ENCODE measurements around the gene ZNF540. TPM values are rescaled to one million over a fixed set of nuclear protein-coding genes. Genes with fewer than 3 reads are reported as not detected.
A peak's percentile ranks its signal among the peaks of the same experiment; 100 is the strongest.

Gene ZNF540
- total RNA-seq, 5 donors from 2014 or later (not counting 1 experiment from before 2014, with no cell fraction given), result 11.7 to 14.7 (median 13.8) TPM

DNA sequence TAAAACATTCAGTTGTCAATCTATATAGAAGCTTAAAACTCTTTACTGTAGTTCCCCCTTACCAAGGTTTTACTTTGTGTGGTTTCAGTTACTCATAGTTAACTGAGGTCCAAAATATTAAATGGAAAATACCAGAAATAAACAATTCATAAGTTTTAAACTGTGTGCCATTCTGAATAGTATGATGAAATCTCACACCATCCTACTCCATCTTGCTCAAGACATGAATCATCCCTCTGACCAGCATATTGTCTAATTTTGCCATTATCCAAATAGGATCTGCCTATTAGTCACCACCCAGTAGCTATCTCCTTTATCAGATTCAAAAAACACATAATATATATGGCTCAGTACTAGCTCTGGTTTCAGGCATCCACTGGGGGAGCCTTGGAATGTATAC, 22.5 kb upstream of the ZNF540 start:
- no peak for ATAC-seq (replicated peaks in 1 of 4)
- H3K4me1 Mint-ChIP-seq, result no peaks in the 10 kb centered on the region
- no peaks in the 10 kb centered on the region for H3K27me3 Mint-ChIP-seq
- H3K4me1 ChIP-seq (ENCODE audit: control insufficient read depth in 1 of 2, extremely low read depth in 1 of 2, insufficient read depth in 2 of 2, low read length in 2 of 2), result no peaks in the 10 kb centered on the region
- no peak overlapping the region for H3K27ac Mint-ChIP-seq
- POLR2A ChIA-PET, result interaction anchor here in 1 of 2 donors (0.6 kb wide), 1 partner anchor 107 kb away, joined by 3 read pairs; no protein-coding TSS in a partner anchor
- H3K9me3 ChIP-seq, result peaks cover 34% of the 10 kb centered on the region
- CTCF ChIA-PET, result no interaction called here
- H3K4me3 Mint-ChIP-seq, result no peak overlapping the region
- peaks cover 67% of the 10 kb centered on the region for H3K36me3 Mint-ChIP-seq
- H3K27ac ChIP-seq (ENCODE audit: low read length), result no peak overlapping the region
- peaks cover 38 to 63% (median 58%) of the 10 kb centered on the region in 3 donors for H3K9me3 Mint-ChIP-seq
- peaks cover 0 to 5% of the 10 kb centered on the region in 2 donors for H3K36me3 ChIP-seq (ENCODE audit: control insufficient read depth in 2 of 2, extremely low read depth in 1 of 2, insufficient read depth in 1 of 2, low read length in 1 of 2)
- H3K4me3 ChIP-seq (ENCODE audit: control insufficient read depth in 1 of 2, extremely low read depth in 1 of 2, low read length in 1 of 2), result no peak overlapping the region
- H3K27me3 ChIP-seq (replicated peaks in 1 of 2; ENCODE audit: control insufficient read depth in 2 of 2, extremely low read depth in 1 of 2, insufficient read depth in 2 of 2, low read length in 1 of 2), result no peaks in the 10 kb centered on the region
- DNase-seq, result no peak

DNA sequence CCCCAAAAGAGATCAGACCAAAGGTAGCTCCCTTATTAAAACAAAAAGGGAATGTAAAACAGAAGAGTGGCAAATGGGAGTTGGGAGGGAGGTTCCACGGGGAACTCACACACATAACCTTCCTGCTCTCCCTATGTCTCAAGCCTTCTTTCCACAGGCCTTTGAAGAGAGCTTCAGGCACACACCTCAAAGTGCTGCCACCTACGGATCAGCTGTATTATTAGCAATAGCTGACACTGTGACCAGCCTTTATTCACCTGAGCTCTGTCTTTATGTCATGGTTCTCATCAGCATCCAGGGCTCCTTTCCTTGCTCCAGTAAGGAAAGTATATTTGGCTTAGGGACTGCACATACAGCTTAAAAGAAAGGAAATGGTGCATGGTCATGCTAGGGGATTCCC, 11.3 kb upstream of the ZNF540 start:
- Mint-ChIP-seq H3K4me3 (no peak overlapping the region), H3K4me1 (peaks cover 0 to 5% (median 0%) of the 10 kb centered on the region in 3 donors), H3K9me3 (peaks cover 25 to 57% (median 44%) of the 10 kb centered on the region in 3 donors), H3K36me3 (peaks cover 35% of the 10 kb centered on the region), H3K27me3 (no peaks in the 10 kb centered on the region), H3K27ac (no peak overlapping the region)
- peaks cover 15 to 59% of the 10 kb centered on the region in 2 donors for H3K36me3 ChIP-seq (ENCODE audit: control insufficient read depth in 2 of 2, extremely low read depth in 1 of 2, insufficient read depth in 1 of 2, low read length in 1 of 2)
- no peak overlapping the region for H3K4me3 ChIP-seq (ENCODE audit: control insufficient read depth in 1 of 2, extremely low read depth in 1 of 2, low read length in 1 of 2)
- no peaks in the 10 kb centered on the region for H3K27me3 ChIP-seq (replicated peaks in 1 of 2; ENCODE audit: control insufficient read depth in 2 of 2, extremely low read depth in 1 of 2, insufficient read depth in 2 of 2, low read length in 1 of 2)
- ChIA-PET CTCF (interaction anchor here in 1 of 2 donors (0.6 kb wide), 1 partner anchor 736 kb away, joined by 4 read pairs; no protein-coding TSS in a partner anchor), POLR2A (interaction anchor here in 1 of 2 donors (0.7 kb wide), 1 partner anchor 12 kb away, joined by 3 read pairs; no protein-coding TSS in a partner anchor)
- DNase-seq (no peak), ATAC-seq (replicated peaks in 1 of 4) (no peak)
- H3K9me3 ChIP-seq, result peaks cover 31% of the 10 kb centered on the region
- no CpG with 5 or more reads among the region's 2 CpGs for WGBS (ENCODE audit: insufficient coverage)
- H3K27ac ChIP-seq (ENCODE audit: low read length), result no peak overlapping the region
- no peaks in the 10 kb centered on the region for H3K4me1 ChIP-seq (ENCODE audit: control insufficient read depth in 1 of 2, extremely low read depth in 1 of 2, insufficient read depth in 2 of 2, low read length in 2 of 2)

DNA sequence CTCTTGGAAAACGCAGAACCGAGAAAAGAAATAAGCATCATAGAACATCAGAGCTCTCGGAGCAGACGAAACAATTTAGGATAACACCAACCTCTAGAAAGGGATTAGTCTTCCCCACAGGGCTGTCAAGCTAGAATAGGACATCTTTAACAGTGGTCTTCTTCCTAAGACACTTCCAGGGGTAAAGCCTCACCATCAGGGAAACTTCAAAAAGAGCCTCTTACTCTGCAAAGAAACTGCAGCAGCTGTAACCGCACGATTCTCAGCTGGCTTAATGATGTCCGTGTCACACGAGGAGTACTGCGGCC, 726 bp upstream of the ZNF540 start:
- Mint-ChIP-seq H3K4me1 (peaks cover 37 to 45% (median 41%) of the 10 kb centered on the region in 3 donors), H3K27me3 (no peaks in the 10 kb centered on the region), H3K27ac (peak overlapping the region; percentile 94 to 99), H3K9me3 (peaks cover 10 to 23% (median 18%) of the 10 kb centered on the region in 3 donors), H3K36me3 (peaks cover 49% of the 10 kb centered on the region), H3K4me3 (peak overlapping the region; percentile 91 to 99 (median 98))
- CTCF ChIA-PET, result interaction anchor here in 1 of 2 donors (0.5 to 1.3 kb wide), 3 partner anchors 127 to 380 kb away, joined by 3 to 5 read pairs (median 4); partner anchors contain the start of genes ZNF569 and ZNF573
- Histone ChIP-seq H3K27me3 (replicated peaks in 1 of 2; ENCODE audit: control insufficient read depth in 2 of 2, extremely low read depth in 1 of 2, insufficient read depth in 2 of 2, low read length in 1 of 2) (no peaks in the 10 kb centered on the region), H3K27ac (ENCODE audit: low read length) (peak overlapping the region; percentile 99), H3K36me3 (ENCODE audit: control insufficient read depth in 2 of 2, extremely low read depth in 1 of 2, insufficient read depth in 1 of 2, low read length in 1 of 2) (peaks cover 0 to 14% of the 10 kb centered on the region in 2 donors), H3K4me3 (ENCODE audit: control insufficient read depth in 1 of 2, extremely low read depth in 1 of 2, low read length in 1 of 2) (peak overlapping the region; percentile 82 to 90), H3K9me3 (no peaks in the 10 kb centered on the region), H3K4me1 (ENCODE audit: control insufficient read depth in 1 of 2, extremely low read depth in 1 of 2, insufficient read depth in 2 of 2, low read length in 2 of 2) (peaks cover 6 to 16% of the 10 kb centered on the region in 2 experiments)
- peak in 1 of 4 experiments; percentile 50 for ATAC-seq (replicated peaks in 1 of 4)
- WGBS (ENCODE audit: insufficient coverage), result 0% methylated on average over 6 of the region's 9 CpGs
- POLR2A ChIA-PET, result interaction anchor here in 1 of 2 donors (1.0 to 1.8 kb wide), 4 partner anchors 87 to 223 kb away, joined by 4 to 9 read pairs (median 6); partner anchors contain the start of genes ZNF527, ZNF570 and ZNF793
- peak in 4 of 35 experiments; percentile 35 to 61 (median 52) for DNase-seq

DNA sequence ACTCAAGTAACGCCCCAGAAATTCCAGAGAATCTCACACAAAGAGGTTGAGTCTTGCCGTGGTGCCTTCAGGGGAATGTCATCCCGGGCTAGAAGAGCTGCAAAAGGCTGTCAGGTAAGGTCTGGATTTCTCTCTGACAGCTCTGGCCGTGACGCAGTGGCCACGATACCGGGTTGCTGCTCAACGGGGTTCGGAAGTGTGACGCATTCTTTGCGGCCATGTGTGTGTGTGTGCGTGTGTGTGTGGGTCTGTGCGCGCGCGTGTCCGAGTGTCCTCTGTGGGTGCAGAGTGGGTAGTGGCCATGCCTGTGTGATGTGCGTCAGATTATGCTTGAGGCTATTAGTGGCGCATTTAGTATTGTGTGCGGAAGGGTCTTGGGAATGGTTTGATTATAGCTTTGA, 306 bp downstream of the ZNF540 start:
- H3K4me1 ChIP-seq (ENCODE audit: control insufficient read depth in 1 of 2, extremely low read depth in 1 of 2, insufficient read depth in 2 of 2, low read length in 2 of 2), result peaks cover 6 to 16% of the 10 kb centered on the region in 2 experiments
- H3K36me3 ChIP-seq (ENCODE audit: control insufficient read depth in 2 of 2, extremely low read depth in 1 of 2, insufficient read depth in 1 of 2, low read length in 1 of 2), result peaks cover 0 to 22% of the 10 kb centered on the region in 2 donors
- ChIA-PET CTCF (interaction anchor here in 1 of 2 donors (0.8 to 1.3 kb wide), 5 partner anchors 88 to 745 kb away, joined by 3 to 9 read pairs (median 3); partner anchors contain the start of genes ZNF569, ZNF573 and ZNF793), POLR2A (interaction anchor here (0.6 to 1.8 kb wide), 13 partner anchors 12 to 744 kb away, joined by 3 to 9 read pairs (median 4); partner anchors contain the start of genes ZNF345 (in 1 of the 2), ZNF527 (in 1 of the 2), ZNF569 (in 1 of the 2) and ZNF570 (in 1 of the 2))
- Mint-ChIP-seq H3K4me3 (peak overlapping the region; percentile 91 to 99 (median 98)), H3K27me3 (no peaks in the 10 kb centered on the region), H3K9me3 (peaks cover 10 to 24% (median 13%) of the 10 kb centered on the region in 3 donors), H3K4me1 (peaks cover 37 to 45% (median 41%) of the 10 kb centered on the region in 3 donors), H3K27ac (peak overlapping the region; percentile 94 to 99), H3K36me3 (peaks cover 54% of the 10 kb centered on the region)
- H3K4me3 ChIP-seq (ENCODE audit: control insufficient read depth in 1 of 2, extremely low read depth in 1 of 2, low read length in 1 of 2), result peak overlapping the region; percentile 82 to 90
- ATAC-seq (replicated peaks in 1 of 4) (peak; percentile 43 to 50 (median 47)), DNase-seq (peak in 33 of 35 experiments; percentile 42 to 75 (median 60))
- no peaks in the 10 kb centered on the region for H3K9me3 ChIP-seq
- H3K27ac ChIP-seq (ENCODE audit: low read length), result peak overlapping the region; percentile 99
- 2% methylated on average over 19 of the region's 20 CpGs for WGBS (ENCODE audit: insufficient coverage)
- H3K27me3 ChIP-seq (replicated peaks in 1 of 2; ENCODE audit: control insufficient read depth in 2 of 2, extremely low read depth in 1 of 2, insufficient read depth in 2 of 2, low read length in 1 of 2), result no peaks in the 10 kb centered on the region

DNA sequence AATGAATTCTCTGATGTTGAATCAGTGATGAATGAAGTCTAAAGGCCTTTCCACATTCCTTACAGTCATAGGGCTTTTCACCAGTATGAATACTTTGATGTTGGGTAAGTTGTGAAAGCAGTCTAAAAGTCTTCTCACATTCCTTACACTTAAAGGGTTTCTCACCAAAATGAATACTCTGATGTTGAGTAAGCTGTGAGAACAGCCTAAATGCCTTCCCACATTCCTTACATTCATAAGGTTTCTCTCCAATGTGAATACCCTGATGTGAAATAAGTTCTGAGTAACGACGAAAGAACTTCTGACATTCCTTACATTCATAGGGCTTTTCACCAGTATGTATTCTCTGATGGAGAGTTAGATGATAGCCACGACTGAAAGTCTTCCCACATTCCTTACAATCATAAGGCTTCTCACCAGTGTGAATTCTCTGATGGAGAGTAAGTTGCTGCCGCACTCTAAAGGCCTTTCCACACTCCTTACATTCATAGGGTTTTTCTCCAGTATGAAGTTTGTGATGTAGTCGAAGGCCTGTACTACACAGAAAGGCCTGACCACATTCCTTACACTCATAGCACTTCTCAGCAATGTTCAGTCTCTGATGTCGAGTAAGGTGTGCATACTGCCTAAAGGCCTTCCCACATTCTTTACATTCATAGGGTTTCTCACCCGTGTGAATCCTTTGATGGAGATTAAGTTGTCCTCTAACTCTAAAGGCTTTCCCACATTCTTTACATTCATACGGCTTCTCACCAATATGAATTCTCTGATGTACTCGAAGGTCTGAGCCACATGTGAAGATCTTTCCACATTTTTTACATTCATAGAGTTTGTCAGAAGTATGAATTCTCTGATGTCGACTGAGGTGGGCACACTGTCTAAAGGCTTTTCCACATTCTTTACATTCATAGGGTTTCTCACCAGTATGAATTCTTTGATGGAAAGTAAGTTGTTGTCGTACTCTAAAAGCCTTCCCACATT, 40.7 kb downstream of the ZNF540 start:
- Histone ChIP-seq H3K4me3 (ENCODE audit: control insufficient read depth in 1 of 2, extremely low read depth in 1 of 2, low read length in 1 of 2) (peak overlapping the region in 1 of 2 donors; percentile 23), H3K9me3 (peaks cover 32% of the 10 kb centered on the region), H3K27ac (ENCODE audit: low read length) (no peak overlapping the region), H3K36me3 (ENCODE audit: control insufficient read depth in 2 of 2, extremely low read depth in 1 of 2, insufficient read depth in 1 of 2, low read length in 1 of 2) (peaks cover 10% of the 10 kb centered on the region in 2 donors), H3K27me3 (replicated peaks in 1 of 2; ENCODE audit: control insufficient read depth in 2 of 2, extremely low read depth in 1 of 2, insufficient read depth in 2 of 2, low read length in 1 of 2) (no peaks in the 10 kb centered on the region), H3K4me1 (ENCODE audit: control insufficient read depth in 1 of 2, extremely low read depth in 1 of 2, insufficient read depth in 2 of 2, low read length in 2 of 2) (no peaks in the 10 kb centered on the region)
- ATAC-seq (replicated peaks in 1 of 4), result no peak
- WGBS (ENCODE audit: insufficient coverage), result no CpG with 5 or more reads among the region's 11 CpGs
- CTCF ChIA-PET, result interaction anchor here in 1 of 2 donors (0.7 kb wide), 1 partner anchor 717 kb away, joined by 7 read pairs; no protein-coding TSS in a partner anchor
- Mint-ChIP-seq H3K9me3 (peaks cover 22 to 47% (median 45%) of the 10 kb centered on the region in 3 donors), H3K27me3 (no peaks in the 10 kb centered on the region), H3K36me3 (peaks cover 53% of the 10 kb centered on the region), H3K4me3 (no peak overlapping the region), H3K27ac (no peak overlapping the region), H3K4me1 (no peaks in the 10 kb centered on the region)
- no peak for DNase-seq
- POLR2A ChIA-PET, result no interaction called here

DNA sequence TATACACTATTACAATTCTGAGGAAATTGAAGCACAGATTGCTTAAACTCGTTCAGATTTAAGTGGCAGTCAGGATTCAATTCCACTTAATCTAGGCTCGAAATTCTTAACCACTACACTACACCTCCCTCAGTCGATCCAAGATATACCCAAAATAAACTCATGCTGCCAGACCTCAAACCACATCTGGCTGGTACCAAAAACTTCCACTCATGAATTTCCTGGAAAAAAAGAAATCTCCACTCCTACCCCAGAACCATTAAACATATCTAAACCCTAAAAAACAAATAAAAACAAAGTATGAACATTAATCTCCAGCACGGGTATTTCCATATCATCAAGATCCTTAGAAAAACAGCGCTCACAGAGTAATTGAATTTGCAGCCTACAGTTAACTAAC, 59.4 kb downstream of the ZNF540 start:
- no peaks in the 10 kb centered on the region for H3K27me3 ChIP-seq (replicated peaks in 1 of 2; ENCODE audit: control insufficient read depth in 2 of 2, extremely low read depth in 1 of 2, insufficient read depth in 2 of 2, low read length in 1 of 2)
- H3K4me1 ChIP-seq (ENCODE audit: control insufficient read depth in 1 of 2, extremely low read depth in 1 of 2, insufficient read depth in 2 of 2, low read length in 2 of 2), result peaks cover 11 to 16% of the 10 kb centered on the region in 2 experiments
- 17% methylated on average over 3 of the region's 5 CpGs for WGBS (ENCODE audit: insufficient coverage)
- H3K4me3 Mint-ChIP-seq, result peak overlapping the region; percentile 94 to 97 (median 94)
- H3K27ac Mint-ChIP-seq, result peak overlapping the region; percentile 94 to 95
- no peaks in the 10 kb centered on the region for H3K9me3 ChIP-seq
- H3K27me3 Mint-ChIP-seq, result no peaks in the 10 kb centered on the region
- H3K4me3 ChIP-seq (ENCODE audit: control insufficient read depth in 1 of 2, extremely low read depth in 1 of 2, low read length in 1 of 2), result peak overlapping the region; percentile 70 to 95
- ChIA-PET CTCF (interaction anchor here in 1 of 2 donors (0.7 to 0.9 kb wide), 2 partner anchors 17 to 41 kb away, joined by 3 read pairs; no protein-coding TSS in a partner anchor), POLR2A (no interaction called here)
- DNase-seq, result no peak
- H3K36me3 ChIP-seq (ENCODE audit: control insufficient read depth in 2 of 2, extremely low read depth in 1 of 2, insufficient read depth in 1 of 2, low read length in 1 of 2), result peaks cover 0 to 8% of the 10 kb centered on the region in 2 donors
- H3K4me1 Mint-ChIP-seq, result peaks cover 28 to 34% (median 32%) of the 10 kb centered on the region in 3 donors
- ATAC-seq (replicated peaks in 1 of 4), result no peak
- peaks cover 16% of the 10 kb centered on the region for H3K36me3 Mint-ChIP-seq
- no peaks in the 10 kb centered on the region for H3K9me3 Mint-ChIP-seq
- H3K27ac ChIP-seq (ENCODE audit: low read length), result peak overlapping the region; percentile 80
